ENCODE data around the gene FRMPD1. TPM values are rescaled to one million over a fixed set of nuclear protein-coding genes. Genes with fewer than 3 reads are reported as not detected.
A peak's percentile ranks its signal among the peaks of the same experiment; 100 is the strongest.
"Not testable (repeated sequence)": the region's sequence is repeated elsewhere in the genome, so short reads cannot be mapped to it uniquely, and the experiment has no call there.

Gene FRMPD1
- 0.11 and 0.19 TPM in 2 replicates for total RNA-seq
- long read RNA-seq, partial matches to known transcripts = 0 of 1 reads
- long read RNA-seq, other reads (novel, unspliced or antisense) = 1 of 1 reads

DNA sequence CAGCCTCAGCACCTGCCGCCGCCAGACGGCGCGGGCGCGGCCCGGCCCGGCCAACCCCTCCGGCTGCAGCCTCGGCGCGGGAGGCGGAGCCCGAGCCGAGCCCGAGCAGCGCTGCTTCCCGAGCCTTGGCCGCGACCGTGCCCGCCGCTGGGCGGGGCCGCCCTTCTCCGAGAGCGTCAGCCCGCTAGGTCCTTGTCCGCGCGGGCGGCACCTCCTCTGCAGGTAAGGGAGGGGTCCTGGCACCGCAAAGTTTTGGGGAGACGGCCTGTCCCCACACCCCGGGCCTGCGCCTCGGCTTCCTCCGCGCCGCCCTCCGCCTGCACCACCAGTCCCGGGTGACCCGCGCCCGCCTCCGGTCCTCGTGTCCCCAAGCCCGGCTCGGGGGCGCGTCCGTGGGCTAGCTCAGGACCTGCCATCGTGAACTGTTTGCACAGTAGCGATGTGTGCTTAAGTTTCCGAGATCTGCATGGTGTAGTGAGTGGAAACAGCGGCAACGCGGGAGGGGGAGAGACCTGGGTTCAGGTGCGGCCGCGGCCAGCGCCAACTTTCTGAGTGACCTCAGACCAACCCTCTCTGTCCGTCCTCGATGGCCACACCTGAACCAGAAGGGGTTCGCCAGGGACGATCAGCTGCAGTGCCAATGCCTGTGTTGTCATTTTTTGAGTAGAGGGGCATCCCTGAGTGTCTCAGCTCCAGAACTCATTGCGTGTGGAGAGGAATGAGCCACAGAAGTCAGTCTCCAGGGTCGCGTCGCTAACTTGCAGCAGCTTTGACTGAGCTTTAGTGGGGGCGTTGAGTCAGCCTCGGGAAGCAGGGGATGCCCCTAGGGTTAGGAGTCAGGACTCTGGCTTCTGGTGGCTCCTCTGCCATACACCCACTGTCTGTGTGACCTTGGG, at the start of gene FRMPD1:
Gene FRMPD1 (plus strand): TSS at position 82 of the 896 bp plus-strand sequence. CDS start 41,688 bp downstream, outside the sequence.
- no peaks in the 10 kb centered on the region for H3K9me3 Mint-ChIP-seq
- no peaks in the 10 kb centered on the region for H3K36me3 Mint-ChIP-seq (ENCODE audit: low read depth)
- DNase-seq (ENCODE audit: low read depth, low spot score) = peak; percentile 59
- peak within 1 kb of the TSS; percentile 85 for H3K4me3 Mint-ChIP-seq
- H3K27ac Mint-ChIP-seq (ENCODE audit: unreplicated experiment) = no peak within 1 kb of the TSS
- peak; percentile 14 for TF ChIP-seq CTCF (conservative IDR thresholded peaks at IDR 0.05)
- H3K4me1 Mint-ChIP-seq = peaks cover 4% of the 10 kb centered on the region
- H3K27me3 Mint-ChIP-seq (ENCODE audit: low read depth) = peaks cover 89% of the 10 kb centered on the region

- DNase-seq (ENCODE audit: low read depth, low spot score); H3K27ac Mint-ChIP-seq (ENCODE audit: unreplicated experiment); H3K4me3 Mint-ChIP-seq; H3K36me3 Mint-ChIP-seq (ENCODE audit: low read depth); H3K9me3 Mint-ChIP-seq; H3K4me1 Mint-ChIP-seq: not testable (repeated sequence)
- H3K27me3 Mint-ChIP-seq (ENCODE audit: low read depth) = peaks cover 42% of the 10 kb centered on the region
These were observed 48.7 kb upstream of the FRMPD1 start for GRCh38 chr9:37602061-37602460.

- Mint-ChIP-seq H3K4me1 (no peaks in the 10 kb centered on the region), H3K27ac (ENCODE audit: unreplicated experiment) (no peak overlapping the region), H3K9me3 (no peaks in the 10 kb centered on the region), H3K4me3 (no peak overlapping the region), H3K27me3 (ENCODE audit: low read depth) (peaks cover 40% of the 10 kb centered on the region), H3K36me3 (ENCODE audit: low read depth) (no peaks in the 10 kb centered on the region)
- DNase-seq (ENCODE audit: low read depth, low spot score) = no peak
- no peak for TF ChIP-seq CTCF (conservative IDR thresholded peaks at IDR 0.05)
These were observed 47.9 kb upstream of the FRMPD1 start for GRCh38 chr9:37602817-37603216.

DNA sequence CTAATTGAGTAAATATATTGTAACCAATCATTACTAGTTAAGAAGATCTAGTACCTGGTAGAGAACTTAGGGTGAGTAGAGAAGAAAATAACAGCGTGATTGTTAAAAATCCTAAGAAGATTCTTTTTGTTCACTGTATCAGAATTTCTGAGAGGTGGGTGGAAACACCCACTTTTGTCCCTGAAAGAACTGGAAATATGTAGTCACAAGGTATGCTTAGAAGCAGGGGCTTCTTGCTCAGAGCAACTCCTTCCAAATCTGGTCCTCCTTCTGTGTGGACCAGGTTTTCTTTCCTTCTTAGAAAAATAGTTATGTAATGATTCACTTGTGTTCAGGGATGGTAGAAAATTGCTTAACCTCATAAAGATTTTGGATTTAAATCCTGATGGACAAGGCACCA, 46.5 kb upstream of the FRMPD1 start:
- H3K4me3 Mint-ChIP-seq = no peak overlapping the region
- DNase-seq (ENCODE audit: low read depth, low spot score) = no peak
- no peak overlapping the region for H3K27ac Mint-ChIP-seq (ENCODE audit: unreplicated experiment)
- H3K27me3 Mint-ChIP-seq (ENCODE audit: low read depth) = peaks cover 46% of the 10 kb centered on the region
- no peaks in the 10 kb centered on the region for H3K4me1 Mint-ChIP-seq
- no peak for TF ChIP-seq CTCF (conservative IDR thresholded peaks at IDR 0.05)
- H3K36me3 Mint-ChIP-seq (ENCODE audit: low read depth) = no peaks in the 10 kb centered on the region
- H3K9me3 Mint-ChIP-seq = no peaks in the 10 kb centered on the region

- Mint-ChIP-seq H3K27ac (ENCODE audit: unreplicated experiment) (no peak overlapping the region), H3K27me3 (ENCODE audit: low read depth) (peaks cover 36% of the 10 kb centered on the region), H3K36me3 (ENCODE audit: low read depth) (no peaks in the 10 kb centered on the region), H3K9me3 (no peaks in the 10 kb centered on the region), H3K4me1 (no peaks in the 10 kb centered on the region), H3K4me3 (no peak overlapping the region)
- no peak for TF ChIP-seq CTCF (conservative IDR thresholded peaks at IDR 0.05)
- no peak for DNase-seq (ENCODE audit: low read depth, low spot score)
These were observed 42.5 kb upstream of the FRMPD1 start for GRCh38 chr9:37608250-37608649.
